PC-9 (cell line): ENCODE results near the gene RALGAPA2. TPM values are rescaled to one million over a fixed set of nuclear protein-coding genes. Genes with fewer than 3 reads are reported as not detected.

ENCODE experiments used
- BruUV-seq: library from RNA; stranded (reverse); fragments of 400-500 nt; replicated peaks from 2 replicates; lab custom pipeline; 2021; lab: Mats Ljungman, UMichigan
- CTCF ChIA-PET: fragments of 300-600 bp; sonication (Branson Sonifier 250); formaldehyde crosslinking; loops from one replicate; lab custom pipeline; 2022; ENCODE audit warnings: antibody characterized with exemption; lab: Charles Lee
- POLR2A ChIA-PET: fragments of 300-600 bp; sonication (Branson Sonifier 250); formaldehyde crosslinking; loops from one replicate; lab custom pipeline; 2022; ENCODE audit warnings: antibody characterized with exemption; ENCODE audit not compliant: unreplicated experiment; lab: Charles Lee
- DNase-seq, 2 experiments: peaks; one replicate each; pipeline versions ENCODE4 v3.0.0 to v3.0.0-alpha.2; 2015 to 2022; ENCODE audit warnings: mixed read lengths in 1 of 2
- H2AFZ ChIP-seq: fragments of 200-600 bp; sonication (generic); 2 replicates; pipeline ENCODE4 v1.8.1; 2017; ENCODE audit warnings: antibody characterized with exemption
- H3F3A ChIP-seq: fragments of 200-600 bp; sonication (generic); 2 replicates; pipeline ENCODE4 v1.8.1; 2017; ENCODE audit warnings: antibody characterized with exemption, mild to moderate bottlenecking, low read depth; ENCODE audit not compliant: insufficient read depth
- H3K27ac ChIP-seq: fragments of 200-600 bp; sonication (generic); 2 replicates; pipeline ENCODE4 v1.6.1; 2016; ENCODE audit warnings: mixed run types
- H3K27me3 ChIP-seq: fragments of 200-600 bp; sonication (generic); 2 replicates; pipeline ENCODE4 v1.6.1; 2016; ENCODE audit warnings: low read depth, mixed run types; ENCODE audit not compliant: insufficient read depth
- H3K36me3 ChIP-seq: fragments of 200-600 bp; sonication (generic); 2 replicates; pipeline ENCODE4 v1.6.1; 2016; ENCODE audit warnings: low read depth, mixed run types
- H3K4me1 ChIP-seq: fragments of 200-600 bp; sonication (generic); replicated peaks from 2 replicates; pipeline ENCODE4 v1.6.1; 2016; ENCODE audit warnings: mixed run types; ENCODE audit not compliant: insufficient read depth
- H3K4me2 ChIP-seq: fragments of 200-600 bp; sonication (generic); 2 replicates; pipeline ENCODE4 v1.6.1; 2017; ENCODE audit warnings: mixed run types
- H3K4me3 ChIP-seq: fragments of 200-600 bp; sonication (generic); 2 replicates; pipeline ENCODE4 v1.6.1; 2016; ENCODE audit warnings: mixed run types
- H3K79me2 ChIP-seq: fragments of 200-600 bp; sonication (generic); 2 replicates; pipeline ENCODE4 v1.6.1; 2017; ENCODE audit warnings: low read depth, mixed run types
- H3K9me2 ChIP-seq: fragments of 200-600 bp; sonication (generic); 2 replicates; pipeline ENCODE4 v1.8.1; 2017; ENCODE audit warnings: mild to moderate bottlenecking; ENCODE audit not compliant: insufficient read depth
- H3K9me3 ChIP-seq: fragments of 200-600 bp; sonication (generic); 2 replicates; pipeline ENCODE4 v1.8.1; 2016; ENCODE audit warnings: low read depth; ENCODE audit not compliant: insufficient read depth
- H4K20me1 ChIP-seq: fragments of 200-600 bp; sonication (generic); 2 replicates; pipeline ENCODE4 v1.8.1; 2017; ENCODE audit not compliant: insufficient read depth
- EZH2 ChIP-seq: fragments of 200-600 bp; sonication (generic); IDR thresholded peaks from 2 replicates; pipeline ENCODE4 v1.8.0; 2017; ENCODE audit warnings: antibody characterized with exemption, low read depth
- intact Hi-C: fragments of 100-400 bp; cut with micrococcal nuclease; formaldehyde crosslinking; loops from one replicate; pipeline ENCODE4 v1.10.0; 2022; ENCODE audit not compliant: unreplicated experiment
- total RNA-seq: library from RNA; stranded (reverse); gene quantifications from 2 replicates; pipeline ENCODE4 v1.2.3, GENCODE V29; 2021
- TF ChIP-seq, protein P1 (sequence below): fragments of 200-600 bp; sonication (generic); conservative IDR thresholded peaks from 2 replicates; pipeline ENCODE4 v1.6.1; 2017; ENCODE audit warnings: mixed run types, antibody characterized with exemption, mild to moderate bottlenecking, moderate library complexity

RALGAPA2 gene
- total RNA-seq, 1 experiment from 2014 or later, result 28.7 TPM

DNA sequence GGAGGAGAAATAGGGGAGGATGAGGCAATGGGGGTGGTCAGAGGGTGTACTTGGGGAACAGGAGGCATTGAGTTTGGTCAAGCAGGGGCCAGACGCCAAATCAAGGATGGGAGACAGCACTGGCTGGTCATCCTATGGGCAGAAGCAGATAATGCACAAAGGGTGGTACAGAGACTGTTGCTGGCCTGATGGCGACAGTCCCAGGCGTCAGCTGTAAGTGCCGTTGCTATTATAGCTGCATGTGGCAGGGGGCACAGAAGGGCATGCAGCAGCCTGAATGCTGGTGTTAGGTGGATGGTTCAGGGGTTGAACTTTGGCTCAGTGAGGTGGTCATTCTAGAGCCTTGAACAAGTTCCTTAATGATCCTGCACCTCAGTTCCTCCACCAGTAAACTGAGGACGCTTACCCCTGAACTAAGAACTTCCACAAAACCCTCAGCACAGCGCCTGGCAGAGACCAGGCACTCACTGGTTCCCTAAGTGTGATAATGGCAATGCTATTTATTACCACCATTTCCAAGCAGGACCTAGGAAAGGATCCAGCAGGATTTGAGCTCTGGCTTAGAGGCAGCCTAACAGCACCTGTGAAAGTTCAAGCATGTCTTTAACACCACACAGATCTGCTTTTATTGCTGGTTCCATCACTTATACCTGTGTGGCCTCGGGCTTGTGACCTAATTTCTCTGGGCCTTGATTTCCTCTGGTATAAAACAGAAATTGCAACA is 181.9 kb downstream of the RALGAPA2 start:
- Histone ChIP-seq H4K20me1 (no peaks in the 10 kb centered on the region), H3K27me3 (no peaks in the 10 kb centered on the region), H3K79me2 (no peaks in the 10 kb centered on the region), H3F3A (no peaks in the 10 kb centered on the region), H3K9me2 (no peaks in the 10 kb centered on the region), H3K27ac (no peak overlapping the region), H2AFZ (no peak overlapping the region), H3K36me3 (no peaks in the 10 kb centered on the region), H3K4me3 (no peak overlapping the region), H3K4me2 (no peak overlapping the region), H3K9me3 (no peaks in the 10 kb centered on the region), H3K4me1 (no peaks in the 10 kb centered on the region)
- intact Hi-C loops, result no loop called here
- POLR2A ChIA-PET, result no interaction called here
- no peak for DNase-seq
- BruUV-seq, result no TSS peak
- TF ChIP-seq, protein P1, sequence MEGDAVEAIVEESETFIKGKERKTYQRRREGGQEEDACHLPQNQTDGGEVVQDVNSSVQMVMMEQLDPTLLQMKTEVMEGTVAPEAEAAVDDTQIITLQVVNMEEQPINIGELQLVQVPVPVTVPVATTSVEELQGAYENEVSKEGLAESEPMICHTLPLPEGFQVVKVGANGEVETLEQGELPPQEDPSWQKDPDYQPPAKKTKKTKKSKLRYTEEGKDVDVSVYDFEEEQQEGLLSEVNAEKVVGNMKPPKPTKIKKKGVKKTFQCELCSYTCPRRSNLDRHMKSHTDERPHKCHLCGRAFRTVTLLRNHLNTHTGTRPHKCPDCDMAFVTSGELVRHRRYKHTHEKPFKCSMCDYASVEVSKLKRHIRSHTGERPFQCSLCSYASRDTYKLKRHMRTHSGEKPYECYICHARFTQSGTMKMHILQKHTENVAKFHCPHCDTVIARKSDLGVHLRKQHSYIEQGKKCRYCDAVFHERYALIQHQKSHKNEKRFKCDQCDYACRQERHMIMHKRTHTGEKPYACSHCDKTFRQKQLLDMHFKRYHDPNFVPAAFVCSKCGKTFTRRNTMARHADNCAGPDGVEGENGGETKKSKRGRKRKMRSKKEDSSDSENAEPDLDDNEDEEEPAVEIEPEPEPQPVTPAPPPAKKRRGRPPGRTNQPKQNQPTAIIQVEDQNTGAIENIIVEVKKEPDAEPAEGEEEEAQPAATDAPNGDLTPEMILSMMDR, result no peak
- TF ChIP-seq EZH2, result no peak
- CTCF ChIA-PET, result no interaction called here

GRCh38 chr20:20529597-20529996 is 182.8 kb downstream of the RALGAPA2 start:
- intact Hi-C loops, result no loop called here
- Histone ChIP-seq H3K9me3 (no peaks in the 10 kb centered on the region), H3K27me3 (no peaks in the 10 kb centered on the region), H4K20me1 (no peaks in the 10 kb centered on the region), H3K36me3 (no peaks in the 10 kb centered on the region), H3F3A (no peaks in the 10 kb centered on the region), H2AFZ (no peak overlapping the region), H3K4me2 (no peak overlapping the region), H3K4me3 (no peak overlapping the region), H3K79me2 (no peaks in the 10 kb centered on the region), H3K4me1 (no peaks in the 10 kb centered on the region), H3K27ac (no peak overlapping the region), H3K9me2 (no peaks in the 10 kb centered on the region)
- CTCF ChIA-PET, result no interaction called here
- TF ChIP-seq, protein P1, result no peak
- TF ChIP-seq EZH2, result no peak
- POLR2A ChIA-PET, result no interaction called here
- DNase-seq, result no peak
- no TSS peak for BruUV-seq

- Histone ChIP-seq H2AFZ (no peak overlapping the region), H3K4me2 (no peak overlapping the region), H3K79me2 (no peaks in the 10 kb centered on the region), H3K9me2 (no peaks in the 10 kb centered on the region), H3K27me3 (no peaks in the 10 kb centered on the region), H3K4me1 (no peaks in the 10 kb centered on the region), H3K4me3 (no peak overlapping the region), H3K36me3 (no peaks in the 10 kb centered on the region), H4K20me1 (no peaks in the 10 kb centered on the region), H3K27ac (no peak overlapping the region), H3K9me3 (no peaks in the 10 kb centered on the region), H3F3A (no peaks in the 10 kb centered on the region)
- CTCF ChIA-PET, result no interaction called here
- POLR2A ChIA-PET, result no interaction called here
- intact Hi-C loops, result no loop called here
- BruUV-seq, result no TSS peak
- DNase-seq, result no peak
- TF ChIP-seq, protein P1, result no peak
- TF ChIP-seq EZH2, result no peak
These were observed 183.6 kb downstream of the RALGAPA2 start for GRCh38 chr20:20528861-20529260.
